ENCODE data around the gene DHX34. TPM values are rescaled to one million over a fixed set of nuclear protein-coding genes. Genes with fewer than 3 reads are reported as not detected.

The DHX34 gene
- total RNA-seq, 1 donor from 2014 or later, result 17.7 TPM

DNA sequence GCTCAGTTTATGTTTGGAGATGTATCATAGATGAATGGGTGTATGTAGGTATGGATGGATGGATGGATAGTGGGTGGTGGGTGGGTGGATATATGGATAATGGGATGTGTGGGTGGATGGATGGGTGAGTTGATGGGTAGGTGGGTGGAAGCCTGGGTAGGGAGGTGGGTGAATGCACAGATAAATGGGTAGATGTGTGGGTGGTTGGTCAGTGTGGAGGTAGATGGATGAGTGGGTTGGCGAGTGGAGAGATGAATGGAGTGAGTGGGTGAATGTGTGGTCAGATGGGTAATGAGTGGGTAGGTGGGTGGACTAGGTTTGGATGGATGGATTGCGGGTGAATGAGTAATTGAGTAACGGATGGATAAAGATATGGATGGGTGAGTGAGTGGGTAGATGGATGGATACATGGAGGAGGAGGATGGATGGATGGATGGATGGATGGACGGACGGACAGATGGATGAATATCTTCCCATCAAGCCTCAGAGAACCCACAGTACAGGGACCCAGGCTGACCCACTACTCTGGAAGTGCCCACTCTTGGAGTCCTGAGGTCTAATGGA, 56.8 kb downstream of the DHX34 start:
- no peaks in the 10 kb centered on the region for H3K4me1 Mint-ChIP-seq (ENCODE audit: low read depth, unreplicated experiment)
- H3K9ac ChIP-seq (ENCODE audit: low read length), result no peak overlapping the region
- H3K4me1 ChIP-seq (ENCODE audit: insufficient read depth, low read length), result no peaks in the 10 kb centered on the region
- no peak overlapping the region for H3K27ac ChIP-seq (ENCODE audit: low read depth, low read length)
- H3K4me3 Mint-ChIP-seq (ENCODE audit: unreplicated experiment), result no peak overlapping the region
- H3K27ac Mint-ChIP-seq (ENCODE audit: unreplicated experiment), result no peak overlapping the region
- H3K4me2 ChIP-seq (ENCODE audit: low read length), result no peak overlapping the region
- no peak for FAIRE-seq
- peaks cover 36% of the 10 kb centered on the region for H3K36me3 Mint-ChIP-seq (ENCODE audit: low read depth, unreplicated experiment)
- no peak overlapping the region for H3K4me3 ChIP-seq (ENCODE audit: insufficient read depth, low read depth, low read length)
- peaks cover 2% of the 10 kb centered on the region for H3K27me3 Mint-ChIP-seq (ENCODE audit: low read depth, unreplicated experiment)
- H3K79me2 ChIP-seq (ENCODE audit: insufficient read depth, low read length), result no peaks in the 10 kb centered on the region
- peaks cover 4% of the 10 kb centered on the region for H3K9me3 Mint-ChIP-seq (ENCODE audit: unreplicated experiment)
- no peaks in the 10 kb centered on the region for H3K27me3 ChIP-seq (ENCODE audit: insufficient read depth, low read length)
- no peaks in the 10 kb centered on the region for H4K20me1 ChIP-seq (ENCODE audit: insufficient read depth, low read length)
- no peaks in the 10 kb centered on the region for H3K36me3 ChIP-seq (ENCODE audit: insufficient read depth, low read length)
- TF ChIP-seq EZH2 (IDR thresholded peaks at IDR 0.05; ENCODE audit: insufficient read depth, low read length), result no peak
- TF ChIP-seq, protein P1, sequence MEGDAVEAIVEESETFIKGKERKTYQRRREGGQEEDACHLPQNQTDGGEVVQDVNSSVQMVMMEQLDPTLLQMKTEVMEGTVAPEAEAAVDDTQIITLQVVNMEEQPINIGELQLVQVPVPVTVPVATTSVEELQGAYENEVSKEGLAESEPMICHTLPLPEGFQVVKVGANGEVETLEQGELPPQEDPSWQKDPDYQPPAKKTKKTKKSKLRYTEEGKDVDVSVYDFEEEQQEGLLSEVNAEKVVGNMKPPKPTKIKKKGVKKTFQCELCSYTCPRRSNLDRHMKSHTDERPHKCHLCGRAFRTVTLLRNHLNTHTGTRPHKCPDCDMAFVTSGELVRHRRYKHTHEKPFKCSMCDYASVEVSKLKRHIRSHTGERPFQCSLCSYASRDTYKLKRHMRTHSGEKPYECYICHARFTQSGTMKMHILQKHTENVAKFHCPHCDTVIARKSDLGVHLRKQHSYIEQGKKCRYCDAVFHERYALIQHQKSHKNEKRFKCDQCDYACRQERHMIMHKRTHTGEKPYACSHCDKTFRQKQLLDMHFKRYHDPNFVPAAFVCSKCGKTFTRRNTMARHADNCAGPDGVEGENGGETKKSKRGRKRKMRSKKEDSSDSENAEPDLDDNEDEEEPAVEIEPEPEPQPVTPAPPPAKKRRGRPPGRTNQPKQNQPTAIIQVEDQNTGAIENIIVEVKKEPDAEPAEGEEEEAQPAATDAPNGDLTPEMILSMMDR (IDR thresholded peaks at IDR 0.05; ENCODE audit: insufficient read depth, low read depth, low read length), result no peak
- DNase-seq (ENCODE audit: low read depth), result no peak
- H2AFZ ChIP-seq (ENCODE audit: low read depth, low read length), result no peak overlapping the region
- no peaks in the 10 kb centered on the region for H3K9me3 ChIP-seq (ENCODE audit: insufficient read depth, low read depth, low read length)

DNA sequence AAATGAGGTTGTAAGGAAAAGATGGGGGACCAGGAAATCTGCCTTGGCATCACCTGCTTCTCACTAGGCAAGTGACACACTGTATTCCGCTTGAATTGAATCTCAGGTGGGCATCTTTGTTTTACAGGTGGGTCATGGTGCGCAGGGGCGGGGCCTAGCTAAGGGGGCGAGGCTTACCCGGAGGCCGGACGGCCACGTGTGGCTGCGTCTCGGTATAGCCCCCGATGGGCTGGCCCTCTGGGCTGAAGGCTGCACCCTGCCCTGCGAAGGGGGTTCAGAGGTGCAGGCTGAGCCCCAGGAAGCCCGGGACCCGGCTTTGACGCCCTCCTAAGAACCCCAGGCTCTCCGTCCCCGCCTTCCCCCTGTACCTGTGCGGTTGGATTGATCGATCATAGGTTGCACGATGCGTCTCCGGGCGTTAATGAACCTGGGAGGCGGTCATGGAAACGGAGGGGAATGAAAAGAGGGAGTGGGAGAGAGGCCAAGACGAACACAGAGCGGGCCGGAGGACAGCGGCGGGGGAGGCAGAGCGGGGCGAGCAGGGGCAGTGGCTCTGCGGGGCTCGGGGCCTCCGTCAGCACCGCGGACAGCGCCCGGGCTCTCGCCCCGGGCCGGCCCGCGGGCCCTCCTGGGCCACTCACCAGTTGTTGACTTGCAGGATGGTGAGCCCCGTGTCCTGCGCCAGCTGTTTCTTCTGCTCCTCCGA, 57.7 kb downstream of the DHX34 start:
- Mint-ChIP-seq H3K9me3 (ENCODE audit: unreplicated experiment) (peaks cover 4% of the 10 kb centered on the region), H3K27me3 (ENCODE audit: low read depth, unreplicated experiment) (peaks cover 2% of the 10 kb centered on the region), H3K36me3 (ENCODE audit: low read depth, unreplicated experiment) (peaks cover 32% of the 10 kb centered on the region), H3K27ac (ENCODE audit: unreplicated experiment) (no peak overlapping the region), H3K4me3 (ENCODE audit: unreplicated experiment) (no peak overlapping the region), H3K4me1 (ENCODE audit: low read depth, unreplicated experiment) (no peaks in the 10 kb centered on the region)
- Histone ChIP-seq H3K79me2 (ENCODE audit: insufficient read depth, low read length) (no peaks in the 10 kb centered on the region), H3K4me3 (ENCODE audit: insufficient read depth, low read depth, low read length) (no peak overlapping the region), H3K36me3 (ENCODE audit: insufficient read depth, low read length) (no peaks in the 10 kb centered on the region), H3K4me1 (ENCODE audit: insufficient read depth, low read length) (no peaks in the 10 kb centered on the region), H3K27ac (ENCODE audit: low read depth, low read length) (no peak overlapping the region), H3K9me3 (ENCODE audit: insufficient read depth, low read depth, low read length) (no peaks in the 10 kb centered on the region), H3K9ac (ENCODE audit: low read length) (no peak overlapping the region), H3K27me3 (ENCODE audit: insufficient read depth, low read length) (no peaks in the 10 kb centered on the region), H4K20me1 (ENCODE audit: insufficient read depth, low read length) (no peaks in the 10 kb centered on the region), H3K4me2 (ENCODE audit: low read length) (no peak overlapping the region), H2AFZ (ENCODE audit: low read depth, low read length) (no peak overlapping the region)
- no peak for FAIRE-seq
- TF ChIP-seq EZH2 (IDR thresholded peaks at IDR 0.05; ENCODE audit: insufficient read depth, low read length), result no peak
- TF ChIP-seq, protein P1 (IDR thresholded peaks at IDR 0.05; ENCODE audit: insufficient read depth, low read depth, low read length), result no peak
- DNase-seq (ENCODE audit: low read depth), result no peak

DNA sequence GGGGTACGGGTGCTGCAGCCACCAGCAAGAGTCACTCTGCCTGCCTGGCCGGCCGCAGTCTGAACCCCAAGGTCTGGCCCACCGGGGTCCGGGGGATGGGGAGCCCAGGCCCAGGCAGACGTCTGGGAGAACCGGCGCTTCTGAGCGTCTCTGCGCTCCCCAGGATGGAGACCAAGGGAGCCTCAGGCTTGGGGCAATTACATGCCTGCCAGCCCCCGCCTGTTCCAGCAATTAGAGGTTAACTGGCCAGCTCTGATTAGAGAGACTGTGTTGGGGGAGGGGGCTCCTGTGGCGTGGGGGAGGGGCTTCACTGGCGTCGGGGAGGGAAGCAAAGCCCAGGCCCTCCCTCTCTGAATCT, 58.3 kb downstream of the DHX34 start:
- H2AFZ ChIP-seq (ENCODE audit: low read depth, low read length), result no peak overlapping the region
- DNase-seq (ENCODE audit: low read depth) (no peak), FAIRE-seq (no peak)
- H3K27me3 ChIP-seq (ENCODE audit: insufficient read depth, low read length), result no peaks in the 10 kb centered on the region
- H3K36me3 ChIP-seq (ENCODE audit: insufficient read depth, low read length), result no peaks in the 10 kb centered on the region
- no peak overlapping the region for H3K9ac ChIP-seq (ENCODE audit: low read length)
- H3K4me3 Mint-ChIP-seq (ENCODE audit: unreplicated experiment), result no peak overlapping the region
- H3K79me2 ChIP-seq (ENCODE audit: insufficient read depth, low read length), result no peaks in the 10 kb centered on the region
- H3K36me3 Mint-ChIP-seq (ENCODE audit: low read depth, unreplicated experiment), result peaks cover 35% of the 10 kb centered on the region
- H3K4me1 Mint-ChIP-seq (ENCODE audit: low read depth, unreplicated experiment), result no peaks in the 10 kb centered on the region
- H3K9me3 Mint-ChIP-seq (ENCODE audit: unreplicated experiment), result peaks cover 4% of the 10 kb centered on the region
- no peaks in the 10 kb centered on the region for H3K4me1 ChIP-seq (ENCODE audit: insufficient read depth, low read length)
- no peaks in the 10 kb centered on the region for H4K20me1 ChIP-seq (ENCODE audit: insufficient read depth, low read length)
- H3K9me3 ChIP-seq (ENCODE audit: insufficient read depth, low read depth, low read length), result no peaks in the 10 kb centered on the region
- no peak overlapping the region for H3K27ac Mint-ChIP-seq (ENCODE audit: unreplicated experiment)
- H3K4me2 ChIP-seq (ENCODE audit: low read length), result no peak overlapping the region
- peaks cover 2% of the 10 kb centered on the region for H3K27me3 Mint-ChIP-seq (ENCODE audit: low read depth, unreplicated experiment)
- H3K4me3 ChIP-seq (ENCODE audit: insufficient read depth, low read depth, low read length), result no peak overlapping the region
- TF ChIP-seq, protein P1 (IDR thresholded peaks at IDR 0.05; ENCODE audit: insufficient read depth, low read depth, low read length), result no peak
- no peak for TF ChIP-seq EZH2 (IDR thresholded peaks at IDR 0.05; ENCODE audit: insufficient read depth, low read length)
- no peak overlapping the region for H3K27ac ChIP-seq (ENCODE audit: low read depth, low read length)
